B cell (primary cell): ENCODE measurements around the gene ARFGAP2. TPM values are rescaled to one million over a fixed set of nuclear protein-coding genes. Genes with fewer than 3 reads are reported as not detected.

Source experiments
- ATAC-seq: fragments of 200-7000 bp; cut with Tn5 transposase; one replicate; pipeline ENCODE4 v1.10.0; 2021; ENCODE audit warnings: low read depth, mild to moderate bottlenecking, moderate number of reproducible peaks, moderate library complexity
- CTCF ChIA-PET: fragments of 350-600 bp; sonication (Branson Sonifier 250); formaldehyde crosslinking; loops from one replicate; lab custom pipeline; 2021; ENCODE audit warnings: antibody characterized with exemption, inconsistent platforms; lab: Charles Lee
- POLR2A ChIA-PET: fragments of 350-600 bp; sonication (Branson Sonifier 250); formaldehyde crosslinking; loops from one replicate; lab custom pipeline; 2021; ENCODE audit warnings: antibody characterized with exemption; lab: Charles Lee
- DNase-seq: peaks from one replicate; pipeline ENCODE4 v3.0.0; 2013
- H2AFZ ChIP-seq: 2 replicates; pipeline ENCODE4 v1.6.1; 2012; ENCODE audit warnings: mild to moderate bottlenecking, low read depth, low read length; ENCODE audit not compliant: insufficient read depth, poor library complexity, severe bottlenecking
- H3K27ac ChIP-seq, 2 donors: 1 replicate in 1 of 2; 2 replicates in 1 of 2; pipeline ENCODE4 v1.5.1; 2012 to 2013; ENCODE audit warnings: low read length in 2 of 2, mild to moderate bottlenecking in 2 of 2, moderate library complexity in 1 of 2
- H3K27me3 ChIP-seq, 4 experiments: fragments of 200-600 bp in 1 of 4; sonication (generic) in 1 of 4; replicated peaks in 1 of 4; 1 replicate in 2 of 4; 2 replicates in 2 of 4; pipeline versions ENCODE4 v1.6.1 to v1.7.0; 2013 to 2016; ENCODE audit warnings: low read length in 3 of 4, mild to moderate bottlenecking in 2 of 4, mixed read lengths in 1 of 4, moderate library complexity in 1 of 4; ENCODE audit not compliant: insufficient read depth in 4 of 4, control insufficient read depth in 3 of 4; ENCODE audit errors: control extremely low read depth in 1 of 4
- H3K36me3 ChIP-seq, 2 experiments: replicated peaks in 1 of 2; 1 replicate in 1 of 2; 2 replicates in 1 of 2; pipeline versions ENCODE4 v1.6.1 to v1.7.1; 2013; ENCODE audit warnings: low read length in 1 of 2; ENCODE audit not compliant: insufficient read depth in 2 of 2, control insufficient read depth in 1 of 2; ENCODE audit errors: control extremely low read depth in 1 of 2, extremely low read depth in 1 of 2
- H3K4me1 ChIP-seq, 2 donors: fragments of 200-600 bp in 1 of 2; sonication (generic) in 1 of 2; 1 replicate in 1 of 2; 2 replicates in 1 of 2; pipeline versions ENCODE4 v1.5.1 to v1.6.1; 2013 to 2017; ENCODE audit warnings: low read length in 2 of 2; ENCODE audit not compliant: control insufficient read depth in 2 of 2, insufficient read depth in 2 of 2
- H3K4me2 ChIP-seq: replicated peaks from 2 replicates; pipeline ENCODE3; 2012; ENCODE audit warnings: mild to moderate bottlenecking, low read depth, low read length; ENCODE audit not compliant: poor library complexity, severe bottlenecking
- H3K4me3 ChIP-seq, 5 experiments: fragments of 200-600 bp in 1 of 5; sonication (generic) in 1 of 5; 1 replicate in 3 of 5; 2 replicates in 2 of 5; pipeline versions ENCODE4 v1.5.1 to v1.7.0; 2011 to 2016; ENCODE audit warnings: low read length in 4 of 5, mild to moderate bottlenecking in 4 of 5, low read depth in 2 of 5, control low read depth in 1 of 5, moderate library complexity in 1 of 5; ENCODE audit not compliant: insufficient read depth in 1 of 5; ENCODE audit errors: control extremely low read depth in 1 of 5, extremely low read depth in 1 of 5
- H3K79me2 ChIP-seq: fragments of 200-600 bp; sonication (generic); one replicate; pipeline ENCODE4 v1.6.0; 2016; ENCODE audit warnings: low read length; ENCODE audit not compliant: control insufficient read depth, insufficient read depth
- H3K9ac ChIP-seq: fragments of 200-600 bp; sonication (generic); 2 replicates; pipeline ENCODE4 v1.6.1; 2017; ENCODE audit warnings: mild to moderate bottlenecking, low read length, moderate library complexity
- H3K9me3 ChIP-seq, 3 donors: one replicate each; pipeline versions ENCODE4 v1.6.1 to v1.7.1; 2013; ENCODE audit warnings: low read length in 2 of 3; ENCODE audit not compliant: control insufficient read depth in 2 of 3, insufficient read depth in 1 of 3; ENCODE audit errors: control extremely low read depth in 1 of 3
- H4K20me1 ChIP-seq: 2 replicates; pipeline ENCODE4 v1.6.0; 2012; ENCODE audit warnings: mild to moderate bottlenecking, low read length; ENCODE audit not compliant: insufficient read depth, control insufficient read depth, poor library complexity, severe bottlenecking
- H3K27ac Mint-ChIP-seq: one replicate; pipeline ENCODE4 v1.8.0; 2021; ENCODE audit warnings: mixed read lengths
- H3K27me3 Mint-ChIP-seq: one replicate; pipeline ENCODE4 v1.8.0; 2021; ENCODE audit warnings: mixed read lengths
- H3K4me1 Mint-ChIP-seq: one replicate; pipeline ENCODE4 v1.8.0; 2021; ENCODE audit warnings: mixed read lengths
- H3K4me3 Mint-ChIP-seq: one replicate; pipeline ENCODE4 v1.8.0; 2021; ENCODE audit warnings: mixed read lengths
- H3K9me3 Mint-ChIP-seq: one replicate; pipeline ENCODE4 v1.8.0; 2022; ENCODE audit warnings: mixed read lengths; ENCODE audit not compliant: insufficient read depth
- EZH2 ChIP-seq: IDR thresholded peaks from 2 replicates; pipeline ENCODE4 v1.6.1; 2012; ENCODE audit warnings: borderline replicate concordance, low read depth, mild to moderate bottlenecking, moderate library complexity, low read length; ENCODE audit not compliant: insufficient read depth, poor library complexity, severe bottlenecking
- WGBS: methylation state at CpG from one replicate; pipeline ENCODE4 v1.1.5; 2013; ENCODE audit warnings: missing lambda C conversion rate; ENCODE audit not compliant: insufficient coverage; 5-methylcytosine and 5-hydroxymethylcytosine counted together
- intact Hi-C: fragments of 100-400 bp; cut with micrococcal nuclease; formaldehyde crosslinking; loops from one replicate; pipeline ENCODE4 v1.10.0; 2022
- polyA plus RNA-seq: library from polyadenylated mRNA; depleted of rRNA; stranded (reverse); fragments of >200 nt; gene quantifications from 2 replicates; pipeline ENCODE4 v1.2.3, GENCODE V29; 2012
- total RNA-seq, 2 donors: library from RNA; stranded (reverse); fragments of 120-200 nt in 1 of 2; gene quantifications; 1 replicate in 1 of 2; 2 replicates in 1 of 2; pipeline versions ENCODE4 v1.2.3 to v1.2.4, GENCODE V29; 2013 to 2022
- TF ChIP-seq, protein P1 (sequence below): fragments of 200-600 bp; IDR thresholded peaks from one replicate; pipeline ENCODE4 v1.8.0; 2022; ENCODE audit warnings: antibody characterized with exemption, mild to moderate bottlenecking

The ARFGAP2 gene
- total and polyA plus RNA-seq, 2 donors (not counting 1 experiment from before 2014, with no cell fraction given), result 141 to 200 TPM

DNA sequence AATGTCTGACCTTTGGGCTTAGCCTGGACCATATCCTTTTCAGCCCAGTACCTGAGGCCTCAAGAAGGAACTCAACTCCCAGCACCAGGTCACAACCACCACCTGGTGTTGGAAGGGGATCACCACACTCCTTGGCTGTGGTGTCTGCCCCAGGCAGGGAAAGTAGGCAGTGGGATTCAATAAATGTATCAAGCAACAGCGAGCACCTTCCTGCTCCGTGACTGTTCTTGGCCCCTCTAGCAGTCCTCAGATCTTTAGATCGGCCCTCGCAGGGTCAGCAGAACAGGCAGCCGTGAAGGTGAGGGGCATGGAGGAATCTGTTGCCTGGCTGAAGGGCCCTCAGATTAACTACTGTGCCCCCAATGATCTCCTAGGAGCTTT, 15.9 kb downstream of the ARFGAP2 start:
- Histone ChIP-seq H3K9ac (no peak overlapping the region), H3K4me2 (no peak overlapping the region), H3K9me3 (no peaks in the 10 kb centered on the region), H3K27ac (no peak overlapping the region), H3K79me2 (no peaks in the 10 kb centered on the region), H4K20me1 (peaks cover 27% of the 10 kb centered on the region), H2AFZ (no peak overlapping the region), H3K4me1 (peaks cover 0 to 6% of the 10 kb centered on the region in 2 donors), H3K36me3 (peaks cover 0 to 32% of the 10 kb centered on the region in 2 experiments), H3K27me3 (no peaks in the 10 kb centered on the region), H3K4me3 (no peak overlapping the region)
- no peaks in the 10 kb centered on the region for H3K9me3 Mint-ChIP-seq
- TF ChIP-seq, protein P1, sequence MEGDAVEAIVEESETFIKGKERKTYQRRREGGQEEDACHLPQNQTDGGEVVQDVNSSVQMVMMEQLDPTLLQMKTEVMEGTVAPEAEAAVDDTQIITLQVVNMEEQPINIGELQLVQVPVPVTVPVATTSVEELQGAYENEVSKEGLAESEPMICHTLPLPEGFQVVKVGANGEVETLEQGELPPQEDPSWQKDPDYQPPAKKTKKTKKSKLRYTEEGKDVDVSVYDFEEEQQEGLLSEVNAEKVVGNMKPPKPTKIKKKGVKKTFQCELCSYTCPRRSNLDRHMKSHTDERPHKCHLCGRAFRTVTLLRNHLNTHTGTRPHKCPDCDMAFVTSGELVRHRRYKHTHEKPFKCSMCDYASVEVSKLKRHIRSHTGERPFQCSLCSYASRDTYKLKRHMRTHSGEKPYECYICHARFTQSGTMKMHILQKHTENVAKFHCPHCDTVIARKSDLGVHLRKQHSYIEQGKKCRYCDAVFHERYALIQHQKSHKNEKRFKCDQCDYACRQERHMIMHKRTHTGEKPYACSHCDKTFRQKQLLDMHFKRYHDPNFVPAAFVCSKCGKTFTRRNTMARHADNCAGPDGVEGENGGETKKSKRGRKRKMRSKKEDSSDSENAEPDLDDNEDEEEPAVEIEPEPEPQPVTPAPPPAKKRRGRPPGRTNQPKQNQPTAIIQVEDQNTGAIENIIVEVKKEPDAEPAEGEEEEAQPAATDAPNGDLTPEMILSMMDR, result no peak
- TF ChIP-seq EZH2, result no peak
- H3K27ac Mint-ChIP-seq, result peak overlapping the region; percentile 20
- POLR2A ChIA-PET, result no interaction called here
- WGBS, result 97% methylated on average over 5 of the region's 5 CpGs
- ATAC-seq, result no peak
- H3K27me3 Mint-ChIP-seq, result no peaks in the 10 kb centered on the region
- H3K4me3 Mint-ChIP-seq, result no peak overlapping the region
- peaks cover 1% of the 10 kb centered on the region for H3K4me1 Mint-ChIP-seq
- CTCF ChIA-PET, result interaction anchor here (0.8 to 1.9 kb wide), 9 partner anchors 8 to 270 kb away, joined by 3 to 7 read pairs (median 3); partner anchors contain the start of gene ACP2
- intact Hi-C loops, result loop anchor here (1.0 kb wide), 1 partner anchor 271 kb away; no protein-coding TSS in a partner anchor
- no peak for DNase-seq

DNA sequence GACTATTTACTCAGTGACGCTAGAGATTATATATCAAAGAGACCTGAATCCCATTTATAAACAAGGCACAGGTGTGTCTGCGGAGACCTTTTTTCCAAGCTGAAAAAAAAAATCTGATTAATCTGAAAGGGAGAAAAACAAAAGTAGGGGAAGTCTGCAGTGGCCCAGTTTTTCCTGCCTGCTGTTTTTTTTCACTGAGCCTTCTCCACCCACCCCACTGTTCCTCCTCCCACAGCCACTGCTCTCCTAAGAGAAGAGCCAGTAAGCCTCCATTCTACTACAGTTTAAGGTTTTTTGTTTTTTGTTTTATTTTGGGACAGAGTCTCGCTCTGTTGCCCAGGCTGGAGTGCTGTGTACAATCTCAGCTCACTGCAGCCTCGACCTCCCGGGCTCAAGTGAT, 18.4 kb downstream of the ARFGAP2 start:
- H3K27me3 ChIP-seq, result no peaks in the 10 kb centered on the region
- Mint-ChIP-seq H3K27ac (no peak overlapping the region), H3K4me1 (peaks cover 19% of the 10 kb centered on the region), H3K4me3 (no peak overlapping the region), H3K27me3 (no peaks in the 10 kb centered on the region), H3K9me3 (no peaks in the 10 kb centered on the region)
- H3K9me3 ChIP-seq, result no peaks in the 10 kb centered on the region
- DNase-seq (no peak), ATAC-seq (no peak)
- peaks cover 11 to 20% of the 10 kb centered on the region in 2 donors for H3K4me1 ChIP-seq
- CTCF ChIA-PET, result no interaction called here
- H3K27ac ChIP-seq, result no peak overlapping the region
- TF ChIP-seq, protein P1, result no peak
- no peak for TF ChIP-seq EZH2
- no peaks in the 10 kb centered on the region for H3K79me2 ChIP-seq
- peaks cover 0 to 12% of the 10 kb centered on the region in 2 experiments for H3K36me3 ChIP-seq
- no peak overlapping the region for H3K9ac ChIP-seq
- H4K20me1 ChIP-seq, result peaks cover 22% of the 10 kb centered on the region
- H3K4me2 ChIP-seq, result no peak overlapping the region
- POLR2A ChIA-PET, result no interaction called here
- 80% methylated on average over 3 of the region's 5 CpGs for WGBS
- intact Hi-C loops, result no loop called here
- H2AFZ ChIP-seq, result no peak overlapping the region
- no peak overlapping the region for H3K4me3 ChIP-seq
